HuH-7 (cell line): ENCODE results near the gene IFT122.
"Not testable (repeated sequence)": the region's sequence is repeated elsewhere in the genome, so short reads cannot be mapped to it uniquely, and the experiment has no call there.

Experiments used
- DNase-seq: peaks from one replicate; pipeline ENCODE4 v3.0.0; 2011; ENCODE audit warnings: low spot score

The IFT122 gene

GRCh38 chr3:129498603-129499488 lies 58.8 kb downstream of the IFT122 start:
- not testable (repeated sequence) for DNase-seq

GRCh38 chr3:129499604-129500333 lies 59.7 kb downstream of the IFT122 start:
- not testable (repeated sequence) for DNase-seq

GRCh38 chr3:129500334-129500658 lies 60.3 kb downstream of the IFT122 start:
- no peak for DNase-seq

- DNase-seq: no peak
Observed at GRCh38 chr3:129501630-129502029, 61.6 kb downstream of the IFT122 start.

GRCh38 chr3:129502641-129503408 lies 62.8 kb downstream of the IFT122 start:
- DNase-seq: no peak

- DNase-seq: no peak
Observed at GRCh38 chr3:129503471-129504291, 63.7 kb downstream of the IFT122 start.

- no peak for DNase-seq
Observed at GRCh38 chr3:129504471-129505100, 64.6 kb downstream of the IFT122 start.

GRCh38 chr3:129505341-129505740 lies 65.3 kb downstream of the IFT122 start:
- DNase-seq: no peak

- no peak for DNase-seq
Observed at GRCh38 chr3:129506231-129506742, 66.3 kb downstream of the IFT122 start.

- DNase-seq: no peak
Observed at GRCh38 chr3:129507181-129507831, 67.3 kb downstream of the IFT122 start.

GRCh38 chr3:129512595-129512994 lies 72.6 kb downstream of the IFT122 start:
- DNase-seq: no peak

- no peak for DNase-seq
Observed at GRCh38 chr3:129513705-129514104, 73.7 kb downstream of the IFT122 start.

GRCh38 chr3:129514110-129514509 lies 74.1 kb downstream of the IFT122 start:
- no peak for DNase-seq

GRCh38 chr3:129514563-129514962 lies 74.5 kb downstream of the IFT122 start:
- no peak for DNase-seq

- not testable (repeated sequence) for DNase-seq
Observed at GRCh38 chr3:129515108-129515820, 75.2 kb downstream of the IFT122 start.

- not testable (repeated sequence) for DNase-seq
Observed at GRCh38 chr3:129515821-129516432, 75.9 kb downstream of the IFT122 start.

GRCh38 chr3:129517516-129517915 lies 77.5 kb downstream of the IFT122 start:
- no peak for DNase-seq

GRCh38 chr3:129518038-129518561 lies 78.1 kb downstream of the IFT122 start:
- DNase-seq: no peak

GRCh38 chr3:129518581-129518980 lies 78.6 kb downstream of the IFT122 start:
- no peak for DNase-seq
